ENCODE measurements around the gene APBB2.

GRCh38 chr4:41029098-41029497, 185.2 kb downstream of the APBB2 start:
- TF ChIP-seq CTCF (IDR thresholded peaks at IDR 0.05) = no peak
- TF ChIP-seq POLR2A (IDR thresholded peaks at IDR 0.05) = no peak
